Ovary (tissue), 9 donors: ENCODE data around the gene ACSF3. TPM values are rescaled to one million over a fixed set of nuclear protein-coding genes. Genes with fewer than 3 reads are reported as not detected.

Experiments used
- DNase-seq, 5 donors: peaks; one replicate each; pipeline ENCODE4 v3.0.0-alpha.2; 2019 to 2020
- H3K27ac ChIP-seq, 2 donors: fragments of 200-600 bp; one replicate each; pipeline versions ENCODE4 v1.5.1 to v1.8.0; 2019 to 2022
- H3K27me3 ChIP-seq: fragments of 200-600 bp; one replicate; pipeline ENCODE4 v1.8.0; 2022
- H3K36me3 ChIP-seq: fragments of 200-600 bp; sonication (generic); one replicate; pipeline ENCODE4 v1.5.1; 2019
- H3K4me1 ChIP-seq: one replicate; pipeline ENCODE4 v1.8.1; 2013; ENCODE audit warnings: mild to moderate bottlenecking, moderate library complexity; ENCODE audit not compliant: insufficient read depth
- H3K4me3 ChIP-seq: fragments of 200-600 bp; sonication (generic); one replicate; pipeline ENCODE4 v1.5.1; 2017
- H3K9me3 ChIP-seq, 2 donors: fragments of 200-600 bp in 1 of 2; sonication (generic) in 1 of 2; one replicate each; pipeline versions ENCODE4 v1.5.1 to v1.8.1; 2013 to 2019; ENCODE audit warnings: mild to moderate bottlenecking in 1 of 2, moderate library complexity in 1 of 2
- CTCF ChIP-seq, 3 donors: fragments of 450-650 bp in 2 of 3; fragments of 200-600 bp in 1 of 3; IDR thresholded peaks; one replicate each; pipeline versions ENCODE4 v1.5.1 to v1.8.0; 2016 to 2022; ENCODE audit warnings: antibody characterized with exemption in 3 of 3, mild to moderate bottlenecking in 1 of 3
- EP300 ChIP-seq: sonication (generic); formaldehyde crosslinking; IDR thresholded peaks from one replicate; pipeline ENCODE4 v1.6.1; 2017; ENCODE audit warnings: antibody characterized with exemption
- POLR2A ChIP-seq: fragments of 450-650 bp; IDR thresholded peaks from one replicate; pipeline ENCODE4 v1.6.1; 2017; ENCODE audit warnings: antibody characterized with exemption, mild to moderate bottlenecking, moderate library complexity
- WGBS, 3 donors: extraction: QIAGEN DNeasy Blood & Tissue Kit in 1 of 3; methylation state at CpG; one replicate each; pipeline versions ENCODE4 v1.1.5 to v1.1.7; 2013 to 2017; 5-methylcytosine and 5-hydroxymethylcytosine counted together
- intact Hi-C, 4 donors: fragments of 100-400 bp; cut with DNase I; formaldehyde crosslinking; loops; one replicate each; pipeline versions ENCODE4 v1.11.0 to v1.15.1; 2022 to 2023
- polyA plus RNA-seq, 2 donors: library from polyadenylated mRNA; stranded (reverse); fragments of 200-250 nt in 1 of 2; fragments of 350-450 nt in 1 of 2; fragmentation: Illumina TruSeq in 1 of 2; extraction: RNeasy Lipid Tissue Mini Kit (QIAGEN cat#74804) in 1 of 2; gene quantifications; one replicate each; pipeline ENCODE4 v1.2.3, GENCODE V29; 2013 to 2014
- total RNA-seq, 7 donors: library from RNA; depleted of rRNA in 2 of 7; stranded (reverse); fragments of >200 nt in 2 of 7; fragmentation: NEBNext Ultra II Directional in 3 of 7; extraction: Animal tissue kit (Norgen Biotek cat#: 25700) in 3 of 7; gene quantifications; one replicate each; pipeline versions ENCODE4 v1.1.0 to v1.2.4, GENCODE V29; 2016 to 2023
- donor health status: DM: no; HTN: no; CAD: no; lungs with moderate emphysema.
- donor health status: DM: no; HTN: no; CAD: no.
- donor health status: Bipolar disorder and iron deficiency.
- donor health status: DM: yes; HTN: yes; CAD: no.
- donor health status: DM: no; HTN: no; CAD: no.
- donor health status: DM: yes; HTN: yes; CAD: no.

ACSF3 gene
- total and polyA plus RNA-seq, 9 donors: 16.2 to 40.9 (median 28.0) TPM

DNA sequence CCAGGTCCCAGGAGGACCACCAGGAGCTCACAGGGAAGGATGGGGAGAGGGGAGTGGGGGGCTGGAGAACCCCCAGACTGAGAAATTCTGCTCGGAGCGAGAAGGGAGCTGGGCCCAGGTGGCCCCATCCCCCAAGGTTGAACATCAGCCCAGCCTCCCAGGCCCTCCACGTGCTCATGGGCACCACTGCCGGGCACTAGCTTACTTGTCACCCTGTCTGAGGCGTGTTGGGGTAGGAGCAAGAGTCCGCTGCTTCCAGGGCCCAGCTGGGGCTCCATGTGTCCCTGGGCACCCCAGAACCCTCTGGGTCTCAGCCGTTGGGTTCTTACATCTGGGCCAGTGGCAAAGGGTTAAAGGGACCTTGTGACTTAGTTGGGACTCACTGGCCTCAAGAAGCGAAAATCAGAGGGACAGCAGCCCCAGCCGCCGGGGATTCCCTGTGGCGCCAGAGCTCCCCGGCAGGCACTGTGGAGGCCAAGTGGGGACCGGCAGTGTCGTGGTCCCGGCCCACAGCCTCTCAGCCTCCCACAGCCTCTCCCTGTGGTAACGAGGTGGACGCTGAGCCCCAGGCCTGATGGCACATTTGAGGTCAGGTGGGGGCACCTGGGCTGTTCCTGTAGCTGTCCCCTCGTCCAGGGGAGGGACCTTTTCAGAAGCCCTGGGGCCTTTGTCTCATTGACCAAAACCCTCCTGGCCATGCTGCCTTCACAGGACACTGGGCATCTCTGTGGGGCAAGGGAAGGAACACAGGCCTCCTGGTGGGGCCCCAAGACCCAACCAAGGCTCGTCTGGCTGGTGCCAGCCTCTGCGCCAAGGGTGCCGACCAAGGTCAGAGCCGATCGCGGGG lies 44.2 kb downstream of the ACSF3 start:
- H3K27me3 ChIP-seq: no peaks in the 10 kb centered on the region
- H3K9me3 ChIP-seq: no peaks in the 10 kb centered on the region
- H3K36me3 ChIP-seq: no peaks in the 10 kb centered on the region
- H3K4me3 ChIP-seq: no peak overlapping the region
- TF ChIP-seq CTCF (IDR thresholded peaks at IDR 0.05) (no peak), EP300 (no peak), POLR2A (no peak)
- DNase-seq: peak in 2 of 5 donors; percentile 7 to 29
- intact Hi-C loops: no loop called here
- no peaks in the 10 kb centered on the region for H3K4me1 ChIP-seq
- no peak overlapping the region for H3K27ac ChIP-seq
- WGBS, 3 donors: 90 to 91% (median 90%) methylated on average over 23 to 24 of the region's 24 CpGs

- no peaks in the 10 kb centered on the region for H3K9me3 ChIP-seq
- no peaks in the 10 kb centered on the region for H3K4me1 ChIP-seq
- H3K27ac ChIP-seq: no peak overlapping the region
- DNase-seq: peak in 1 of 5 donors; percentile 12
- TF ChIP-seq POLR2A (no peak), EP300 (no peak)
- H3K27me3 ChIP-seq: no peaks in the 10 kb centered on the region
- WGBS, 3 donors: 88 to 95% (median 94%) methylated on average over 7 of the region's 7 CpGs
- intact Hi-C loops: no loop called here
- no peaks in the 10 kb centered on the region for H3K36me3 ChIP-seq
- H3K4me3 ChIP-seq: no peak overlapping the region
These were observed 44.8 kb downstream of the ACSF3 start for GRCh38 chr16:89138513-89138795.

DNA sequence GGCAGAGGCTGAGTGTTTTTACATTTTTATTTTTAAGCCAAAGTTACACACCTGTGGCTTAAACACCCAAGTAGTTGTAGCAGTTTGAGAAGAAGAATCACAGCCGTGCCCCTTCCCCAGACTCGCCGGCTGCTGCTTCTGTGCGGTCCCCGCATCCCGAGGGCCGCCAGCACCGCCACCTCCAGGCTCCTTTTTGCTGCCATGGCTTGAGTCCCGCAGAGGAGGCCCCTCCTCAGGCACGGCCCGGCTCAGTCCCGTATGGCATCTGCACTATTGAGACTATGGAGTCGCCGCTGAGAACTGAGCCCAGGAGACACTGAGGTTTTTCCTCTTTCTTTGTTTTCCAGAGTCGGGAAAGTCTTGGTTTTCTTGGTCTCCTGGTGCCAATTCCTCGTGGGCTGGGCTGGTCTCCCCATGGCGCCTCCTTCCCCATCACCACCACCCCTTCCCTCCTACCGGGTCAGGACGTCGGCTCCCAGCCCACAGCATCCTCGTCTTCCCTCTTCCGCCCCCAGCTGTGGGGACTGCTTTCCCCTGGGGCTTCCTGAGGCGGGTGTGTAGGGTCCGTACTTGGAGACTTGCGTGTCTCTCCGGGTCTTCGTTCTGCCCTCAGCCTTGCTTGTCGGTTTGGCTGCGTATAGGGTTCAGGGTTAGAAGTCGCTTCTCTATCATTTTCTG lies 45.3 kb downstream of the ACSF3 start:
- no peaks in the 10 kb centered on the region for H3K36me3 ChIP-seq
- no peak overlapping the region for H3K4me3 ChIP-seq
- DNase-seq: peak in 2 of 5 donors; percentile 10 to 28
- H3K27me3 ChIP-seq: no peaks in the 10 kb centered on the region
- H3K27ac ChIP-seq: no peak overlapping the region
- H3K9me3 ChIP-seq: no peaks in the 10 kb centered on the region
- WGBS, 3 donors: 88 to 90% (median 89%) methylated on average over 30 of the region's 30 CpGs
- H3K4me1 ChIP-seq: no peaks in the 10 kb centered on the region
- TF ChIP-seq POLR2A: no peak
- no peak for TF ChIP-seq EP300
- TF ChIP-seq CTCF (IDR thresholded peaks at IDR 0.05): no peak
- intact Hi-C loops: no loop called here

- WGBS, 3 donors: 88 to 95% (median 93%) methylated on average over 11 to 12 of the region's 12 CpGs
- DNase-seq: peak in 2 of 5 donors; percentile 9 to 26
- intact Hi-C loops: no loop called here
- Histone ChIP-seq H3K27me3 (no peaks in the 10 kb centered on the region), H3K4me1 (no peaks in the 10 kb centered on the region), H3K36me3 (no peaks in the 10 kb centered on the region), H3K27ac (no peak overlapping the region), H3K9me3 (no peaks in the 10 kb centered on the region), H3K4me3 (no peak overlapping the region)
- TF ChIP-seq CTCF (IDR thresholded peaks at IDR 0.05) (no peak), POLR2A (no peak), EP300 (no peak)
These were observed 46.3 kb downstream of the ACSF3 start for GRCh38 chr16:89139907-89140361.

GRCh38 chr16:89140401-89140800 lies 46.7 kb downstream of the ACSF3 start:
- Histone ChIP-seq H3K9me3 (no peaks in the 10 kb centered on the region), H3K36me3 (no peaks in the 10 kb centered on the region), H3K27ac (no peak overlapping the region), H3K4me3 (no peak overlapping the region), H3K27me3 (no peaks in the 10 kb centered on the region), H3K4me1 (no peaks in the 10 kb centered on the region)
- DNase-seq: peak in 2 of 5 donors; percentile 15 to 26
- no peak for TF ChIP-seq EP300
- TF ChIP-seq POLR2A: no peak
- TF ChIP-seq CTCF (IDR thresholded peaks at IDR 0.05): no peak
- 86 to 88% (median 87%) methylated on average over 13 of the region's 13 CpGs for WGBS, 3 donors
- intact Hi-C loops: no loop called here
